Upper lobe of right lung (tissue), 1 donor: ENCODE data around the gene HIGD1A. TPM values are rescaled to one million over a fixed set of nuclear protein-coding genes. Genes with fewer than 3 reads are reported as not detected.
A peak's percentile ranks its signal among the peaks of the same experiment; 100 is the strongest.

Experiments
- ATAC-seq: fragments of 200-7000 bp; cut with Tn5 transposase; one replicate; pipeline ENCODE4 v1.9.1; 2020; ENCODE audit warnings: mild to moderate bottlenecking, moderate library complexity
- DNase-seq: peaks from one replicate; pipeline ENCODE4 v3.0.0-alpha.2; 2020
- H3K27ac ChIP-seq: fragments of 200-600 bp; one replicate; pipeline ENCODE4 v1.8.0; 2022
- H3K27me3 ChIP-seq: fragments of 200-600 bp; one replicate; pipeline ENCODE4 v1.8.0; 2022; ENCODE audit warnings: mild to moderate bottlenecking
- H3K36me3 ChIP-seq: fragments of 200-600 bp; one replicate; pipeline ENCODE4 v1.8.0; 2022
- H3K4me1 ChIP-seq: fragments of 200-600 bp; one replicate; pipeline ENCODE4 v1.8.0; 2022
- H3K4me3 ChIP-seq: fragments of 200-600 bp; one replicate; pipeline ENCODE4 v1.8.0; 2022; ENCODE audit warnings: mild to moderate bottlenecking
- H3K9me3 ChIP-seq: fragments of 200-600 bp; one replicate; pipeline ENCODE4 v1.8.0; 2022
- CTCF ChIP-seq: fragments of 200-600 bp; IDR thresholded peaks from one replicate; pipeline ENCODE4 v1.8.0; 2022; ENCODE audit warnings: antibody characterized with exemption
- intact Hi-C: fragments of 100-400 bp; cut with DNase I; formaldehyde crosslinking; loops from one replicate; pipeline ENCODE4 v1.11.0; 2022
- total RNA-seq: library from RNA; stranded (reverse); fragmentation: NEBNext Ultra II Directional; extraction: Animal tissue kit (Norgen Biotek cat#: 25700); gene quantifications from one replicate; pipeline ENCODE4 v1.2.1, GENCODE V29; 2021
- donor health status: DM: no; HTN: yes; CAD: no; lungs with severe emphysema.

Gene HIGD1A
- total RNA-seq, 1 donor from 2014 or later = 79.7 TPM

GRCh38 chr3:42780398-42780797 is 23.9 kb downstream of the HIGD1A start:
- Histone ChIP-seq H3K4me1 (peaks cover 10% of the 10 kb centered on the region), H3K4me3 (no peak overlapping the region)
- peak; percentile 42 for ATAC-seq

GRCh38 chr3:42778644-42779043 is 25.6 kb downstream of the HIGD1A start:
- H3K4me1 ChIP-seq = peaks cover 10% of the 10 kb centered on the region
- DNase-seq = no peak
- no peaks in the 10 kb centered on the region for H3K27me3 ChIP-seq
- no peak for ATAC-seq
- H3K4me3 ChIP-seq = no peak overlapping the region
- TF ChIP-seq CTCF = no peak
- peak overlapping the region; percentile 48 for H3K27ac ChIP-seq
- intact Hi-C loops = no loop called here
- H3K36me3 ChIP-seq = peaks cover 14% of the 10 kb centered on the region
- no peaks in the 10 kb centered on the region for H3K9me3 ChIP-seq

More at GRCh38 chr3:42780398-42780797, 23.9 kb downstream of the HIGD1A start:
- TF ChIP-seq CTCF = no peak
- intact Hi-C loops = loop anchor here (5.0 kb wide), 1 partner anchor 52 kb away; no protein-coding TSS in a partner anchor
- H3K36me3 ChIP-seq = peaks cover 24% of the 10 kb centered on the region
- peak overlapping the region; percentile 48 for H3K27ac ChIP-seq
- no peak for DNase-seq
- H3K27me3 ChIP-seq = no peaks in the 10 kb centered on the region
- no peaks in the 10 kb centered on the region for H3K9me3 ChIP-seq

GRCh38 chr3:42773409-42773751 is 30.9 kb downstream of the HIGD1A start:
- peak overlapping the region; percentile 57 for H3K4me3 ChIP-seq
- TF ChIP-seq CTCF = no peak
- no peak for ATAC-seq
- peak overlapping the region; percentile 79 for H3K27ac ChIP-seq
- H3K9me3 ChIP-seq = no peaks in the 10 kb centered on the region
- intact Hi-C loops = no loop called here
- H3K27me3 ChIP-seq = no peaks in the 10 kb centered on the region
- H3K36me3 ChIP-seq = no peaks in the 10 kb centered on the region
- DNase-seq = no peak
- peaks cover 7% of the 10 kb centered on the region for H3K4me1 ChIP-seq

- H3K4me3 ChIP-seq = peak within 1 kb of the TSS; percentile 57
- no peaks in the 10 kb centered on the region for H3K9me3 ChIP-seq
- peak within 1 kb of the TSS; percentile 79 for H3K27ac ChIP-seq
- intact Hi-C loops = no loop called here
- DNase-seq (peak; percentile 98), ATAC-seq (peak; percentile 98)
- H3K36me3 ChIP-seq = no peaks in the 10 kb centered on the region
- H3K4me1 ChIP-seq = peaks cover 7% of the 10 kb centered on the region
- TF ChIP-seq CTCF = no peak
- H3K27me3 ChIP-seq = no peaks in the 10 kb centered on the region
These were observed 31.5 kb downstream of the HIGD1A start, which contains the start of gene CCDC13 for GRCh38 chr3:42772670-42773408. Gene CCDC13, minus strand, starts transcription at chr3:42773253. Its CDS starts 14,908 bp downstream, at chr3:42758345.

GRCh38 chr3:42771271-42771670 is 33.0 kb downstream of the HIGD1A start:
- Histone ChIP-seq H3K4me3 (no peak overlapping the region), H3K36me3 (no peaks in the 10 kb centered on the region), H3K9me3 (no peaks in the 10 kb centered on the region), H3K4me1 (peaks cover 7% of the 10 kb centered on the region), H3K27me3 (no peaks in the 10 kb centered on the region), H3K27ac (no peak overlapping the region)
- ATAC-seq (no peak), DNase-seq (no peak)
- TF ChIP-seq CTCF = no peak
- intact Hi-C loops = no loop called here
